ENCODE measurements around the gene KCTD16.

GRCh38 chr5:144202726-144203125 is 32.1 kb downstream of the KCTD16 start:
- TF ChIP-seq SP1 (IDR thresholded peaks at IDR 0.05; ENCODE audit: low read depth) (no peak), CTCF (IDR thresholded peaks at IDR 0.05 in 2 of 3, conservative IDR thresholded peaks at IDR 0.05 in 1 of 3; ENCODE audit: borderline replicate concordance in 1 of 3, insufficient read depth in 1 of 3, low read depth in 2 of 3, low read length in 2 of 3) (no peak)

Measured in HCT116 (cell line).